Choroid plexus epithelial cell (primary cell): ENCODE results near the gene CCR2.

Source experiments
- DNase-seq: peaks from one replicate; pipeline ENCODE4 v3.0.0-alpha.2; 2010; ENCODE audit warnings: low read depth
- H3K4me3 ChIP-seq: 2 replicates; pipeline ENCODE4 v1.5.1; 2011; ENCODE audit warnings: low read depth, mild to moderate bottlenecking, control low read depth, low read length, moderate library complexity
- CTCF ChIP-seq: conservative IDR thresholded peaks from 2 replicates; pipeline ENCODE4 v1.5.1; 2011; ENCODE audit warnings: low read depth, mild to moderate bottlenecking, control low read depth, inconsistent platforms, low read length, moderate library complexity

The CCR2 gene

GRCh38 chr3:46354478-46354877 is 567 bp downstream of the CCR2 start:
- TF ChIP-seq CTCF = no peak
- H3K4me3 ChIP-seq = no peak overlapping the region
- DNase-seq = no peak

- no peak overlapping the region for H3K4me3 ChIP-seq
- DNase-seq = no peak
- TF ChIP-seq CTCF = no peak
Measured at GRCh38 chr3:46354984-46355383, 1.1 kb downstream of the CCR2 start.

DNA sequence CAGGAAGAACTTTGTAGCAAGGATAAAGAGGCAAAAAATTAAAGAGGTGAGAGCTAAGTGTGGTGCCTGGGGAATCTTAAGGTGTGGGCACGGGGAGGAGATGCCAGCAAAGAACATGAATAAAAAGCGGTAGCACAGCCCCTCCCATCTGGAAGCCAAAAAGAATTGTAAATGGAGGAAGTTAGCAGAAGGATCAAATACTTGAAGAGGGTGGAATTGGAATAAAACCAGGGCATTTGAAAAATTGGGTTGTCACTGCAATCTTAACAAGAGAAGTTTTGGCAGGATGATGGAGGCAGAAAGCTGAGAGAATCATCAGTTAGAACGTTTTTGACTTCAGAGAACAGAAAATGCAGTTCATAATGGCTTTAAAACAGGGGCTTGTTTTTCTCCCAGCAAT is 2.4 kb downstream of the CCR2 start:
- TF ChIP-seq CTCF = no peak
- DNase-seq = no peak
- H3K4me3 ChIP-seq = no peak overlapping the region

GRCh38 chr3:46356909-46357308 is 3.0 kb downstream of the CCR2 start:
- no peak overlapping the region for H3K4me3 ChIP-seq
- DNase-seq = no peak
- no peak for TF ChIP-seq CTCF

DNA sequence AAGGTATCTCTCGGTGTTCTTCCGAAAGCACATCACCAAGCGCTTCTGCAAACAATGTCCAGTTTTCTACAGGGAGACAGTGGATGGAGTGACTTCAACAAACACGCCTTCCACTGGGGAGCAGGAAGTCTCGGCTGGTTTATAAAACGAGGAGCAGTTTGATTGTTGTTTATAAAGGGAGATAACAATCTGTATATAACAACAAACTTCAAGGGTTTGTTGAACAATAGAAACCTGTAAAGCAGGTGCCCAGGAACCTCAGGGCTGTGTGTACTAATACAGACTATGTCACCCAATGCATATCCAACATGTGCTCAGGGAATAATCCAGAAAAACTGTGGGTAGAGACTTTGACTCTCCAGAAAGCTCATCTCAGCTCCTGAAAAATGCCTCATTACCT is 4.6 kb downstream of the CCR2 start:
- no peak overlapping the region for H3K4me3 ChIP-seq
- no peak for DNase-seq
- no peak for TF ChIP-seq CTCF

DNA sequence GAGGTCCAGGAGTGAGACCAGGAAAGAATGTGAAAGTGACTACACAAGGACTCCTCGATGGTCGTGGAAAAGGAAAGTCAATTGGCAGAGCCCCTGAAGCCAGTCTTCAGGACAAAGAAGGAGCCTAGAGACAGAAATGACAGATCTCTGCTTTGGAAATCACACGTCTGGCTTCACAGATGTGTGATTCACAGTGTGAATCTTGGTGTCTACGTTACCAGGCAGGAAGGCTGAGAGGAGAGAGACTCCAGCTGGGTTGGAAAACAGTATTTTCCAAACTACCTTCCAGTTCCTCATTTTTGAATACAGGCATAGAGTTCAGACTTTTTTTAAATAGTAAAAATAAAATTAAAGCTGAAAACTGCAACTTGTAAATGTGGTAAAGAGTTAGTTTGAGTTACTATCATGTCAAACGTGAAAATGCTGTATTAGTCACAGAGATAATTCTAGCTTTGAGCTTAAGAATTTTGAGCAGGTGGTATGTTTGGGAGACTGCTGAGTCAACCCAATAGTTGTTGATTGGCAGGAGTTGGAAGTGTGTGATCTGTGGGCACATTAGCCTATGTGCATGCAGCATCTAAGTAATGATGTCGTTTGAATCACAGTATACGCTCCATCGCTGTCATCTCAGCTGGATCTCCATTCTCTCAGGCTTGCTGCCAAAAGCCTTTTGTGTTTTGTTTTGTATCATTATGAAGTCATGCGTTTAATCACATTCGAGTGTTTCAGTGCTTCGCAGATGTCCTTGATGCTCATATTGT is 6.0 kb downstream of the CCR2 start:
- TF ChIP-seq CTCF = no peak
- H3K4me3 ChIP-seq = no peak overlapping the region
- DNase-seq = peak; percentile 16

- TF ChIP-seq CTCF = no peak
- H3K4me3 ChIP-seq = no peak overlapping the region
- DNase-seq = no peak
Measured at GRCh38 chr3:46360907-46361306, 7.0 kb downstream of the CCR2 start.
